PFSK-1 (cell line): ENCODE results near the gene CNTNAP5.
A peak's percentile ranks its signal among the peaks of the same experiment; 100 is the strongest.

ENCODE experiments used
- POLR2AphosphoS5 ChIP-seq: IDR thresholded peaks from 2 replicates; pipeline ENCODE4 v1.6.1; 2012; ENCODE audit warnings: low read depth, mild to moderate bottlenecking, control low read depth, low read length, moderate library complexity
- SIN3A ChIP-seq: IDR thresholded peaks from 2 replicates; pipeline ENCODE4 v1.6.1; 2012; ENCODE audit warnings: mild to moderate bottlenecking, low read length, moderate library complexity, borderline replicate concordance; ENCODE audit not compliant: insufficient read depth
- TAF1 ChIP-seq: IDR thresholded peaks from 2 replicates; pipeline ENCODE4 v1.6.1; 2012; ENCODE audit warnings: low read length, control low read depth, borderline replicate concordance; ENCODE audit not compliant: insufficient read depth
- TF ChIP-seq, protein P1 (sequence below), 2 experiments: IDR thresholded peaks; 2 replicates each; pipeline versions ENCODE4 v1.6.1 to v1.8.0; 2011 to 2012; ENCODE audit warnings: low read depth in 2 of 2, low read length in 2 of 2, control low read depth in 1 of 2, inconsistent platforms in 1 of 2, mild to moderate bottlenecking in 1 of 2, moderate library complexity in 1 of 2; ENCODE audit not compliant: insufficient read depth in 1 of 2

DNA sequence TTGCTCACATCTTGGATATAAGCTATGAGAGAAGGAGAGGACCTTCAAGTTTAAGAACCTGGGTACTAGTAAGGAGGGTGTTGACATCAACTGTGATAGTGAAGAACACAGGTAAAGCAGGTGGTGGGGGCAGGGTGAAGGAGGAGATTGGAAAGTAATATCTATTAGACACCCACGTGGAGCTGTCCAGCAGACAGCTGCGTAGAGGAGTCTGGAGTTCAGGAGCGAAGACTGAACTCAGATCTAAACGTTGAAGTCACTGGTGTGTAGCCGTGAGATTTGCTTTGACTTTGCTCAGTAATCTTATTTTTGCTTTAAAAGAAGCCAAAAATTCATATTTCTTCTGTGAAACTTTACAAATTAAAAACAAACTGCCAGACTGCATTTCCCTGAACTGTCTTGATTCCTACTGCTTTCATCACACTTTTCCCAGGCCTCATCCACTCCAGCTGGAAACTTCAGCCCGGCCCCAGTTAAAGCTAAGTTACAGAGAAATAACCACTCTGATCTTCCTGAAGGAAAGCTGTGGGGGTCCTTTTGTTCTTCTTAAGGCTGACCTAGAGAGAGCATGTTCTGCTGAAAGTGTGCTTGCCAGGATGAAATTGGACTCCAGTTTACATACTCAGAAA is 533.3 kb downstream of the CNTNAP5 start:
- no peak for TF ChIP-seq POLR2AphosphoS5
- TF ChIP-seq, protein P1, sequence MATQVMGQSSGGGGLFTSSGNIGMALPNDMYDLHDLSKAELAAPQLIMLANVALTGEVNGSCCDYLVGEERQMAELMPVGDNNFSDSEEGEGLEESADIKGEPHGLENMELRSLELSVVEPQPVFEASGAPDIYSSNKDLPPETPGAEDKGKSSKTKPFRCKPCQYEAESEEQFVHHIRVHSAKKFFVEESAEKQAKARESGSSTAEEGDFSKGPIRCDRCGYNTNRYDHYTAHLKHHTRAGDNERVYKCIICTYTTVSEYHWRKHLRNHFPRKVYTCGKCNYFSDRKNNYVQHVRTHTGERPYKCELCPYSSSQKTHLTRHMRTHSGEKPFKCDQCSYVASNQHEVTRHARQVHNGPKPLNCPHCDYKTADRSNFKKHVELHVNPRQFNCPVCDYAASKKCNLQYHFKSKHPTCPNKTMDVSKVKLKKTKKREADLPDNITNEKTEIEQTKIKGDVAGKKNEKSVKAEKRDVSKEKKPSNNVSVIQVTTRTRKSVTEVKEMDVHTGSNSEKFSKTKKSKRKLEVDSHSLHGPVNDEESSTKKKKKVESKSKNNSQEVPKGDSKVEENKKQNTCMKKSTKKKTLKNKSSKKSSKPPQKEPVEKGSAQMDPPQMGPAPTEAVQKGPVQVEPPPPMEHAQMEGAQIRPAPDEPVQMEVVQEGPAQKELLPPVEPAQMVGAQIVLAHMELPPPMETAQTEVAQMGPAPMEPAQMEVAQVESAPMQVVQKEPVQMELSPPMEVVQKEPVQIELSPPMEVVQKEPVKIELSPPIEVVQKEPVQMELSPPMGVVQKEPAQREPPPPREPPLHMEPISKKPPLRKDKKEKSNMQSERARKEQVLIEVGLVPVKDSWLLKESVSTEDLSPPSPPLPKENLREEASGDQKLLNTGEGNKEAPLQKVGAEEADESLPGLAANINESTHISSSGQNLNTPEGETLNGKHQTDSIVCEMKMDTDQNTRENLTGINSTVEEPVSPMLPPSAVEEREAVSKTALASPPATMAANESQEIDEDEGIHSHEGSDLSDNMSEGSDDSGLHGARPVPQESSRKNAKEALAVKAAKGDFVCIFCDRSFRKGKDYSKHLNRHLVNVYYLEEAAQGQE (IDR thresholded peaks at IDR 0.05; ENCODE audit: insufficient read depth in 1 of 2, low read depth in 2 of 2, low read length in 2 of 2): peak; percentile 11 to 86; a peak in 2 of 4 replicates
- TF ChIP-seq TAF1: no peak
- TF ChIP-seq SIN3A: no peak
